ENCODE results near the gene ARHGAP5.
"Not testable (repeated sequence)": the region's sequence is repeated elsewhere in the genome, so short reads cannot be mapped to it uniquely, and the experiment has no call there.

- not testable (repeated sequence) for TF ChIP-seq POLR2AphosphoS5 (IDR thresholded peaks at IDR 0.05; ENCODE audit: low read depth, low read length); TAF1 (IDR thresholded peaks at IDR 0.05; ENCODE audit: borderline replicate concordance, low read depth, low read length); POLR2A (IDR thresholded peaks at IDR 0.05; ENCODE audit: low read depth, low read length)
Observed at GRCh38 chr14:32131689-32132088, 54.6 kb downstream of the ARHGAP5 start.

Data from GM12892 (cell line).